ENCODE measurements around the gene PCNX2. TPM values are rescaled to one million over a fixed set of nuclear protein-coding genes. Genes with fewer than 3 reads are reported as not detected.
"Not testable (repeated sequence)": the region's sequence is repeated elsewhere in the genome, so short reads cannot be mapped to it uniquely, and the experiment has no call there.

Gene PCNX2
- total RNA-seq, 1 donor from 2014 or later, result 25.5 TPM

DNA sequence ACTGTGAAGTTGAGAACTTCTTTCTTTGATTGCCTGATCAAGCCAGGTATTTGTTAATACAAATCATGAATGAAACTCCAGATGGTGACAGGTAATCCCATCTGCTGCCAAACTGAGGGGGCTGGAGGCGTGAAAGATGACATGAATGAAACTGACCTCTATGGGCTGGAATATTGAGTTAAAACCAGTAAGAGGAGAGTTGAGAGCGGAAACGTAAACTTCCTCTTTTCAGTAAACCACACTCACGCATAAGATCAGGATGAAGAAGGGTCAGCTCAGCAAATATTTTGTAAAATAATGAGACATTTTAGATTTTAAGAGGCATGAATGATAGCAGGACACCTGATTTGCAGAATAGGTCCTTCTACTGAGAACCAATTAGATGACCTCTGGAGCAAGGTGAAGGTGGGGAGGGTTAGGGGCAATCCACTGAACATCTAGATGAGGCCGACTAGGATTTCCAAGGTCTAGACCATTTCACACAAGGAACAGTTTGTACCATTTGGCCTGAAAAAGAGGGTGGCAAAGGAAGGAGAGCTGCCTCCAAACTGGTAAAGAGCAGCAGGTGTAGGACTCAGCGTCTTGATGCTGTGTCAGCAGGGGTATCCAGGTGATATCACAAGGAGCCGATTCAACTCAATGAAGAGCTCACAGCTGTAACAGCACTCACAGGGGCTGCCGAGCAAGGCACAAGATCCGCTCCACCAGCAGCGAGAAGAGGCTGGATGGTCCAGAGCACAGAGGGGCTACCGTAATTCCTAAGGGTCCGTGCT lies 212.6 kb downstream of the PCNX2 start:
- no peak overlapping the region for H3K9ac ChIP-seq (ENCODE audit: low read length)
- no peak overlapping the region for H3K4me2 ChIP-seq (ENCODE audit: low read length)
- no peaks in the 10 kb centered on the region for H3K4me1 ChIP-seq (ENCODE audit: insufficient read depth, low read length)
- DNase-seq (ENCODE audit: low read depth), result no peak
- Mint-ChIP-seq H3K27me3 (ENCODE audit: low read depth, unreplicated experiment) (no peaks in the 10 kb centered on the region), H3K4me3 (ENCODE audit: unreplicated experiment) (no peak overlapping the region), H3K9me3 (ENCODE audit: unreplicated experiment) (peaks cover 3% of the 10 kb centered on the region), H3K27ac (ENCODE audit: unreplicated experiment) (no peak overlapping the region), H3K36me3 (ENCODE audit: low read depth, unreplicated experiment) (peaks cover 10% of the 10 kb centered on the region), H3K4me1 (ENCODE audit: low read depth, unreplicated experiment) (peaks cover 8% of the 10 kb centered on the region)
- H3K27me3 ChIP-seq (ENCODE audit: insufficient read depth, low read length), result no peaks in the 10 kb centered on the region
- no peaks in the 10 kb centered on the region for H4K20me1 ChIP-seq (ENCODE audit: insufficient read depth, low read length)
- no peaks in the 10 kb centered on the region for H3K9me3 ChIP-seq (ENCODE audit: insufficient read depth, low read depth, low read length)
- no peaks in the 10 kb centered on the region for H3K79me2 ChIP-seq (ENCODE audit: insufficient read depth, low read length)
- no peak overlapping the region for H3K4me3 ChIP-seq (ENCODE audit: insufficient read depth, low read depth, low read length)
- no peak overlapping the region for H2AFZ ChIP-seq (ENCODE audit: low read depth, low read length)
- FAIRE-seq, result no peak
- H3K36me3 ChIP-seq (ENCODE audit: insufficient read depth, low read length), result no peaks in the 10 kb centered on the region
- H3K27ac ChIP-seq (ENCODE audit: low read depth, low read length), result no peak overlapping the region
- TF ChIP-seq EZH2 (IDR thresholded peaks at IDR 0.05; ENCODE audit: insufficient read depth, low read length), result no peak
- TF ChIP-seq, protein P1, sequence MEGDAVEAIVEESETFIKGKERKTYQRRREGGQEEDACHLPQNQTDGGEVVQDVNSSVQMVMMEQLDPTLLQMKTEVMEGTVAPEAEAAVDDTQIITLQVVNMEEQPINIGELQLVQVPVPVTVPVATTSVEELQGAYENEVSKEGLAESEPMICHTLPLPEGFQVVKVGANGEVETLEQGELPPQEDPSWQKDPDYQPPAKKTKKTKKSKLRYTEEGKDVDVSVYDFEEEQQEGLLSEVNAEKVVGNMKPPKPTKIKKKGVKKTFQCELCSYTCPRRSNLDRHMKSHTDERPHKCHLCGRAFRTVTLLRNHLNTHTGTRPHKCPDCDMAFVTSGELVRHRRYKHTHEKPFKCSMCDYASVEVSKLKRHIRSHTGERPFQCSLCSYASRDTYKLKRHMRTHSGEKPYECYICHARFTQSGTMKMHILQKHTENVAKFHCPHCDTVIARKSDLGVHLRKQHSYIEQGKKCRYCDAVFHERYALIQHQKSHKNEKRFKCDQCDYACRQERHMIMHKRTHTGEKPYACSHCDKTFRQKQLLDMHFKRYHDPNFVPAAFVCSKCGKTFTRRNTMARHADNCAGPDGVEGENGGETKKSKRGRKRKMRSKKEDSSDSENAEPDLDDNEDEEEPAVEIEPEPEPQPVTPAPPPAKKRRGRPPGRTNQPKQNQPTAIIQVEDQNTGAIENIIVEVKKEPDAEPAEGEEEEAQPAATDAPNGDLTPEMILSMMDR (IDR thresholded peaks at IDR 0.05; ENCODE audit: insufficient read depth, low read depth, low read length), result no peak

DNA sequence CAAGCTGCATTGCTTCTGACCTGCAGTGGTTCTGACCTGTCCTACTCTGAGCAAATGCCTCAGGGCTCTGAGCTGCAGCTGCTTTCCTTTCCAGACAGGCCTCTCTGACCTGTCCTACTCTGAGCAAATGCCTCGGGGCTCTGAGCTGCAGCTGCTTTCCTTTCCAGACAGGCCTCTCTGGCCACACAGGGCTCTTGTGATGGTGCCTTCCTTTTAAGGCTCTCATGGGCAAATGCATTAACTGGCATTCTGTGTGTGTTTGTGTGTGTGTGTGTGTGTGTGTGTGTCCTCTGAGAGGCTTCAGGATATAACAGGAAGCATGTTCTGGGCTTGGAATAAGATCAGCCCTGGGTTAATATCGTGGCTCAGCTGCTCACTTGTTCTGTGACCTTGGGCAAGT lies 213.8 kb downstream of the PCNX2 start:
- H3K9me3 Mint-ChIP-seq (ENCODE audit: unreplicated experiment), result peaks cover 3% of the 10 kb centered on the region
- no peaks in the 10 kb centered on the region for H4K20me1 ChIP-seq (ENCODE audit: insufficient read depth, low read length)
- H2AFZ ChIP-seq (ENCODE audit: low read depth, low read length), result no peak overlapping the region
- no peak for FAIRE-seq
- no peaks in the 10 kb centered on the region for H3K36me3 ChIP-seq (ENCODE audit: insufficient read depth, low read length)
- no peaks in the 10 kb centered on the region for H3K79me2 ChIP-seq (ENCODE audit: insufficient read depth, low read length)
- H3K4me3 ChIP-seq (ENCODE audit: insufficient read depth, low read depth, low read length), result no peak overlapping the region
- no peak for DNase-seq (ENCODE audit: low read depth)
- H3K9ac ChIP-seq (ENCODE audit: low read length), result no peak overlapping the region
- H3K36me3 Mint-ChIP-seq (ENCODE audit: low read depth, unreplicated experiment), result peaks cover 7% of the 10 kb centered on the region
- no peaks in the 10 kb centered on the region for H3K9me3 ChIP-seq (ENCODE audit: insufficient read depth, low read depth, low read length)
- peaks cover 8% of the 10 kb centered on the region for H3K4me1 Mint-ChIP-seq (ENCODE audit: low read depth, unreplicated experiment)
- no peak for TF ChIP-seq EZH2 (IDR thresholded peaks at IDR 0.05; ENCODE audit: insufficient read depth, low read length)
- TF ChIP-seq, protein P1 (IDR thresholded peaks at IDR 0.05; ENCODE audit: insufficient read depth, low read depth, low read length), result no peak
- no peaks in the 10 kb centered on the region for H3K27me3 ChIP-seq (ENCODE audit: insufficient read depth, low read length)
- H3K27ac ChIP-seq (ENCODE audit: low read depth, low read length), result no peak overlapping the region
- no peaks in the 10 kb centered on the region for H3K4me1 ChIP-seq (ENCODE audit: insufficient read depth, low read length)
- H3K4me2 ChIP-seq (ENCODE audit: low read length), result no peak overlapping the region
- H3K27me3 Mint-ChIP-seq (ENCODE audit: low read depth, unreplicated experiment), result no peaks in the 10 kb centered on the region
- H3K4me3 Mint-ChIP-seq (ENCODE audit: unreplicated experiment), result no peak overlapping the region
- H3K27ac Mint-ChIP-seq (ENCODE audit: unreplicated experiment), result peak overlapping the region; percentile 23

DNA sequence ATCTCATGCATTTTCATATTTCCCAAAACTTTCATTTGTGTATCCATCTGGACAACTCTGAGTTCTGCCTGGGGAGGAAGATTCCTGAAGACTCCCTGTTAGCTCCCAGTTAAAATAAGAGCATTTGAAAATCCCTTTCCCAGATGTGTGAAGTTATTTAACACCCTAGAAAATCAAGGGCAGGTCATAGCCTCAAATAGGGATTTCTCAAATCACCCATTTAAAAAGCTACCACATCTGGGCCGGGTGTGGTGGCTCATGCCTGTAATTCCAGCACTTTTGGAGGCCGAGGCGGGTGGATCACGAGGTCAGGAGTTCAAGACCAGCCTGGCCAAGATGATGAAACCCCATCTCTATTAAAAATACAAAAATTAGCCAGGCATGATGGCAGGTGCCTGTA lies 214.7 kb downstream of the PCNX2 start:
- not testable (repeated sequence) for H2AFZ ChIP-seq (ENCODE audit: low read depth, low read length); H3K4me1 ChIP-seq (ENCODE audit: insufficient read depth, low read length); FAIRE-seq; H3K4me3 ChIP-seq (ENCODE audit: insufficient read depth, low read depth, low read length); H3K27me3 ChIP-seq (ENCODE audit: insufficient read depth, low read length); H4K20me1 ChIP-seq (ENCODE audit: insufficient read depth, low read length); H3K9ac ChIP-seq (ENCODE audit: low read length); H3K9me3 ChIP-seq (ENCODE audit: insufficient read depth, low read depth, low read length); H3K4me2 ChIP-seq (ENCODE audit: low read length); H3K36me3 ChIP-seq (ENCODE audit: insufficient read depth, low read length); H3K79me2 ChIP-seq (ENCODE audit: insufficient read depth, low read length); H3K9me3 Mint-ChIP-seq (ENCODE audit: unreplicated experiment); DNase-seq (ENCODE audit: low read depth); H3K4me3 Mint-ChIP-seq (ENCODE audit: unreplicated experiment); H3K4me1 Mint-ChIP-seq (ENCODE audit: low read depth, unreplicated experiment); H3K27ac ChIP-seq (ENCODE audit: low read depth, low read length); H3K27me3 Mint-ChIP-seq (ENCODE audit: low read depth, unreplicated experiment); H3K36me3 Mint-ChIP-seq (ENCODE audit: low read depth, unreplicated experiment)
- peak overlapping the region; percentile 13 for H3K27ac Mint-ChIP-seq (ENCODE audit: unreplicated experiment)

All from astrocyte (in vitro differentiated cells and primary cell).